Mucosa of descending colon (tissue), 3 donors: ENCODE results near the gene SRGAP3. TPM values are rescaled to one million over a fixed set of nuclear protein-coding genes. Genes with fewer than 3 reads are reported as not detected.

Experiments used
- ATAC-seq: fragments of 200-7000 bp; cut with Tn5 transposase; one replicate; pipeline ENCODE4 v1.9.1; 2020; ENCODE audit warnings: mild to moderate bottlenecking, moderate library complexity
- DNase-seq, 3 donors: peaks; one replicate each; pipeline ENCODE4 v3.0.0-alpha.2; 2020
- H3K36me3 ChIP-seq: fragments of 200-600 bp; one replicate; pipeline ENCODE4 v1.8.0; 2021; ENCODE audit warnings: low read depth, mild to moderate bottlenecking
- H3K4me1 ChIP-seq: fragments of 200-600 bp; one replicate; pipeline ENCODE4 v1.8.0; 2021; ENCODE audit warnings: low read depth, mild to moderate bottlenecking
- H3K4me3 ChIP-seq: fragments of 200-600 bp; one replicate; pipeline ENCODE4 v1.8.0; 2021; ENCODE audit warnings: mild to moderate bottlenecking
- H3K9me3 ChIP-seq: fragments of 200-600 bp; one replicate; pipeline ENCODE4 v1.8.0; 2021; ENCODE audit warnings: mild to moderate bottlenecking
- CTCF ChIP-seq: fragments of 200-600 bp; IDR thresholded peaks from one replicate; pipeline ENCODE4 v1.8.0; 2022; ENCODE audit warnings: antibody characterized with exemption, mild to moderate bottlenecking
- intact Hi-C, 2 donors: fragments of 100-400 bp; cut with DNase I in 1 of 2; cut with micrococcal nuclease in 1 of 2; formaldehyde crosslinking; loops; one replicate each; pipeline versions ENCODE4 v1.11.0 to v1.11.1; 2022; cut with DNase I, micrococcal nuclease
- total RNA-seq, 3 donors: library from RNA; stranded (reverse); fragmentation: NEBNext Ultra II Directional in 2 of 3; extraction: Animal tissue kit (Norgen Biotek cat#: 25700) in 2 of 3; gene quantifications; one replicate each; pipeline versions ENCODE4 v1.2.1 to v1.2.4, GENCODE V29; 2021 to 2023
- donor health status: DM: no; HTN: no; CAD: no; lungs with moderate emphysema.
- donor health status: DM: no; HTN: no; CAD: no.
- donor health status: DM: no; HTN: yes; CAD: no.

The SRGAP3 gene
- total RNA-seq, 3 donors from 2014 or later: 6.4 to 9.0 (median 8.6) TPM

DNA sequence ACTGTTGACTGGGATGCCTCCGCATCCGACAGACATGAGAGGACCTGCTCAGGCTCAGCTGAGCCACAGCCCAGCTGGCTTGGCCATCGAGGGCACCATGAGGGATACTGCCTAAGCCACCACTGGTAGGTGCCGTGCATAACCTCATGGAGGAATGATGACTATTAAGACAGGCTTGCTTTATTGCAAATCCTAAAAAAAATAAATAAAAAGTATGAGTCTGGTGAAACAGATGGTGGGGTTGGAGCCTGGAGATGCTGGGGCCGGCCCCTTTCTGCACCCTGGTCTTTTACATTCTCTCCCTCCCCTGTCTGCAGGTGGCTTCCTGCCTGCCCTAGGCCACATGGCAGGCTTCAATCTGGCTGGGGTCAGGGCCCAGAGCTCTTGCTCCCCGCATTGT, 262.2 kb downstream of the SRGAP3 start:
- Histone ChIP-seq H3K4me3 (no peak overlapping the region), H3K9me3 (no peaks in the 10 kb centered on the region), H3K4me1 (no peaks in the 10 kb centered on the region), H3K36me3 (no peaks in the 10 kb centered on the region)
- intact Hi-C loops: loop anchor here (5.0 kb wide), 2 partner anchors 80 to 315 kb away; no protein-coding TSS in a partner anchor
- DNase-seq (no peak), ATAC-seq (no peak)
- no peak for TF ChIP-seq CTCF

DNA sequence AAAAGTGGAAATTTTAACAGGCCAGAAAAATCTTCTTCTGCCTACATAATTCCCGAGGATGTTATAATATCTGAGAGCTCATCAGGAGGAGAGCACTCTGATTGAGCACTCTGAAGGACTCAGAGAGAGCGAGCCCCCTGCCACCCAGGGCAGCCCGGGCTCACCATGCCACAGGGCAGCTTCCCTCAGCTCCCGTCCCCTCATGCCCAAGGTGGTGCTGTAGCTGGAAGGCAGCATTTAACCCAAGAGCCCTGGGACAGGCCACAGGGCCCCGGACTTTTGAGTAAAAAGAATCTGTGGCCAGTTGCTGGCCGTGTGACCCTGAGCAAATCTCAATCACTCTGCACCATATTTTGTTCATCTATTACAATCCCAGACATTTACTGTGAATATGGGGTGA, 262.7 kb downstream of the SRGAP3 start:
- intact Hi-C loops: loop anchor here (5.0 kb wide), 2 partner anchors 81 to 316 kb away; no protein-coding TSS in a partner anchor
- no peak for ATAC-seq

DNA sequence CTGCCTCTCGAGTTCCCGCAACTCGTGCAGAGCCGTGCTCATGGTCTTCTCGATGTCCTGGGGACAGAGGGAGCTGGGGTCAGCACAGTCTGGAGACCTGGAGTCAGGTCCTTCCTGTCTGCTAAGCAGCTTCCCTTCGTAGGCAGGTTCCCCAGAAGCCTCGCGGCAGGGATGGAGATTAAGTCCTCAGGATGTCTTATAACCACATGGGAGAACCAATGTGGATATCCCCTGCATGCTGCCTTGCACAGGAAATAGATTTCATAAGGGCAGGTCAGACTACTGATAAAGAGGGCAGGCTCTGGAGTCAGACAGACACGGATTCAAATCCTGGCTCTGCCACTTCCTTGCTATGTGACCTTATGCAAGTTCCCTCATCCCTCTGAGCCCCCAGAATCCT, 263.6 kb downstream of the SRGAP3 start:
- no peak overlapping the region for H3K4me3 ChIP-seq
- no peaks in the 10 kb centered on the region for H3K9me3 ChIP-seq
- DNase-seq (no peak), ATAC-seq (no peak)
- no peaks in the 10 kb centered on the region for H3K36me3 ChIP-seq
- intact Hi-C loops: loop anchor here (5.0 kb wide), 2 partner anchors 81 to 316 kb away; no protein-coding TSS in a partner anchor
- H3K4me1 ChIP-seq: no peaks in the 10 kb centered on the region
- TF ChIP-seq CTCF: no peak

More for the DNA sequence above, 262.7 kb downstream of the SRGAP3 start:
- no peak for TF ChIP-seq CTCF
- H3K4me1 ChIP-seq: no peaks in the 10 kb centered on the region
- H3K4me3 ChIP-seq: no peak overlapping the region
- DNase-seq: no peak
- H3K36me3 ChIP-seq: no peaks in the 10 kb centered on the region
- no peaks in the 10 kb centered on the region for H3K9me3 ChIP-seq

GRCh38 chr3:8985411-8985831, 264.0 kb downstream of the SRGAP3 start:
- no peak for TF ChIP-seq CTCF
- intact Hi-C loops: loop anchor here (5.0 kb wide), 2 partner anchors 82 to 317 kb away; no protein-coding TSS in a partner anchor
- H3K9me3 ChIP-seq: no peaks in the 10 kb centered on the region
- no peaks in the 10 kb centered on the region for H3K4me1 ChIP-seq
- no peak for DNase-seq
- H3K36me3 ChIP-seq: no peaks in the 10 kb centered on the region
- no peak for ATAC-seq
- no peak overlapping the region for H3K4me3 ChIP-seq

- no peak for ATAC-seq
- intact Hi-C loops: no loop called here
- DNase-seq: no peak
- Histone ChIP-seq H3K4me1 (no peaks in the 10 kb centered on the region), H3K36me3 (no peaks in the 10 kb centered on the region), H3K9me3 (no peaks in the 10 kb centered on the region), H3K4me3 (no peak overlapping the region)
- TF ChIP-seq CTCF: no peak
Observed at GRCh38 chr3:8984526-8984925, 264.9 kb downstream of the SRGAP3 start.

GRCh38 chr3:8984081-8984480, 265.4 kb downstream of the SRGAP3 start:
- no peak for TF ChIP-seq CTCF
- peaks cover 3% of the 10 kb centered on the region for H3K9me3 ChIP-seq
- H3K36me3 ChIP-seq: no peaks in the 10 kb centered on the region
- no peaks in the 10 kb centered on the region for H3K4me1 ChIP-seq
- no peak overlapping the region for H3K4me3 ChIP-seq
- intact Hi-C loops: no loop called here
- DNase-seq (no peak), ATAC-seq (no peak)
